ENCODE data around the gene NUP85.
A peak's percentile ranks its signal among the peaks of the same experiment; 100 is the strongest.
"Not testable (repeated sequence)": the region's sequence is repeated elsewhere in the genome, so short reads cannot be mapped to it uniquely, and the experiment has no call there.

NUP85 gene

GRCh38 chr17:75241502-75241901 lies 36.0 kb downstream of the NUP85 start:
- DNase-seq, result no peak

GRCh38 chr17:75241996-75242460 lies 36.5 kb downstream of the NUP85 start:
- no peak for DNase-seq

- DNase-seq, result no peak
Observed at GRCh38 chr17:75242461-75243042, 37.1 kb downstream of the NUP85 start.

GRCh38 chr17:75244133-75244866 lies 38.8 kb downstream of the NUP85 start:
- peak; percentile 89 for DNase-seq

- peak; percentile 90 for DNase-seq
Observed at GRCh38 chr17:75245011-75245410, 39.5 kb downstream of the NUP85 start.

GRCh38 chr17:75246404-75246803 lies 40.9 kb downstream of the NUP85 start:
- DNase-seq, result no peak

GRCh38 chr17:75249564-75249963 lies 44.1 kb downstream of the NUP85 start:
- no peak for DNase-seq

- peak; percentile 77 for DNase-seq
Observed at GRCh38 chr17:75250009-75250471, 44.6 kb downstream of the NUP85 start.

GRCh38 chr17:75252039-75252816 lies 46.7 kb downstream of the NUP85 start:
- no peak for DNase-seq

- not testable (repeated sequence) for DNase-seq
Observed at GRCh38 chr17:75255954-75256698, 50.6 kb downstream of the NUP85 start.

- not testable (repeated sequence) for DNase-seq
Observed at GRCh38 chr17:75257228-75257627, 51.7 kb downstream of the NUP85 start.

GRCh38 chr17:75260641-75261335 lies 55.3 kb downstream of the NUP85 start:
- no peak for DNase-seq

GRCh38 chr17:75261336-75262111 lies 56.0 kb downstream of the NUP85 start, which contains the start of the genes GGA3 and MRPS7:
Gene GGA3 (minus strand): TSS chr17:75261606. CDS start chr17:75261587, 19 bp downstream.
Gene MRPS7 (plus strand): TSS chr17:75261879. CDS start chr17:75261901, 22 bp downstream.
- peak; percentile 85 for DNase-seq

- DNase-seq, result no peak
Observed at GRCh38 chr17:75262112-75262606, 56.7 kb downstream of the NUP85 start.

GRCh38 chr17:75263055-75263454 lies 57.6 kb downstream of the NUP85 start:
- no peak for DNase-seq

- no peak for DNase-seq
Observed at GRCh38 chr17:75265614-75266315, 60.3 kb downstream of the NUP85 start.

GRCh38 chr17:75266316-75267152 lies 61.1 kb downstream of the NUP85 start:
- DNase-seq, result no peak

- DNase-seq, result no peak
Observed at GRCh38 chr17:75267153-75267410, 61.6 kb downstream of the NUP85 start.

- DNase-seq, result no peak
Observed at GRCh38 chr17:75267411-75268232, 62.1 kb downstream of the NUP85 start.
